ENCODE results near the gene HMG20B.

- no peak for TF ChIP-seq CTCF (IDR thresholded peaks at IDR 0.05)
- no peak for TF ChIP-seq EZH2 (IDR thresholded peaks at IDR 0.05)
- no peak for TF ChIP-seq EZH2phosphoT487 (IDR thresholded peaks at IDR 0.05)
These were observed 48.9 kb downstream of the HMG20B start for GRCh38 chr19:3621689-3622088.
